ENCODE results near the gene CDC42EP4. TPM values are rescaled to one million over a fixed set of nuclear protein-coding genes. Genes with fewer than 3 reads are reported as not detected.
A peak's percentile ranks its signal among the peaks of the same experiment; 100 is the strongest.

Gene CDC42EP4
- total RNA-seq, 2 donors from 2014 or later = 73.8 to 134 TPM

DNA sequence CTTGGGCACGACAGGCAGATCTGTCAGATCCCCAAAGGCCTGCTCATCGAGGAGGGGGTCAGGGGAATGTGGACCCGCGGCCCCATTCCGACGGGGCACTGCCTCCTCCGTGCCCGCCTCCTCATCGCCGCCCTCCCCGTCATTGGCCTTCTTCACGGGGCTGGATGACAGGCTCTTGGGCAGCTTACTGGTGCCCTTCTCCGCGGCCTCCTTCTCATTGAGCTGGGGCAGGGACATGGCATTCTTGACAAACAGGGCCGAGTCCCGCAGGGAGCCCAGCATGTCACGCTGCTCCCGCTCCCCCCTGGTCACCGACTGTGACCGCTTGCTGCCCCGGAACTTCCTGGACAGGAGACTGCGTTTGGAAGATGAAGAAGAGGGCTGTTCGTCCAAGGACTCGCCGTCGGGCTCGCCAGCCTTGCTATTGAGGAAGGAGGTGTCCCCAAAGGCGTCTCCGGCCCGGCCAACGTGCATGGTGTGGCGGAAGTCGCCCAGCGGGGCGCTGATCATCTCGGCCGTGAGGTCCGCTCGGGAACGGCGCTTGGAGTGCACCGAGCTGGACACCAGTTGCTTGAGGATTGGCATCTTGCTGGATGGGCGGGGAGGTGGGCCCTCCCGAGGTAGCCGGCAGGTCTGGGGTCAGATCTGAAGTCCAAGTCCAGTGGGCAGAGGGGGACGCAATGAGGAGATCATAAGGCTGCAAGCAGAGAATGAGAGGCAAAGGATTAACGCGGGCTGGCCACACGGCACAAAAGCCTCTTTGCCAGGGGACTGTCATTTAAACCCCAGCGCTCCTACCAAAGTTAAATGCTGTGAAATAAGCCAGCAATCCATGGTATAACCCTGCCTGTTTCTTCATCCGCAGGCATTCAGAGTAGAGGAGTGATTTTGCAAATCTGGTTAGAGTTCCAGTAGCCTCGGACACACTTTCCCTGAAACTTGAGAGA is 25.6 kb downstream of the CDC42EP4 start:
- ATAC-seq (ENCODE audit: insufficient number of reproducible peaks, low FRiP score, low read depth) = no peak
- TF ChIP-seq, protein P1, sequence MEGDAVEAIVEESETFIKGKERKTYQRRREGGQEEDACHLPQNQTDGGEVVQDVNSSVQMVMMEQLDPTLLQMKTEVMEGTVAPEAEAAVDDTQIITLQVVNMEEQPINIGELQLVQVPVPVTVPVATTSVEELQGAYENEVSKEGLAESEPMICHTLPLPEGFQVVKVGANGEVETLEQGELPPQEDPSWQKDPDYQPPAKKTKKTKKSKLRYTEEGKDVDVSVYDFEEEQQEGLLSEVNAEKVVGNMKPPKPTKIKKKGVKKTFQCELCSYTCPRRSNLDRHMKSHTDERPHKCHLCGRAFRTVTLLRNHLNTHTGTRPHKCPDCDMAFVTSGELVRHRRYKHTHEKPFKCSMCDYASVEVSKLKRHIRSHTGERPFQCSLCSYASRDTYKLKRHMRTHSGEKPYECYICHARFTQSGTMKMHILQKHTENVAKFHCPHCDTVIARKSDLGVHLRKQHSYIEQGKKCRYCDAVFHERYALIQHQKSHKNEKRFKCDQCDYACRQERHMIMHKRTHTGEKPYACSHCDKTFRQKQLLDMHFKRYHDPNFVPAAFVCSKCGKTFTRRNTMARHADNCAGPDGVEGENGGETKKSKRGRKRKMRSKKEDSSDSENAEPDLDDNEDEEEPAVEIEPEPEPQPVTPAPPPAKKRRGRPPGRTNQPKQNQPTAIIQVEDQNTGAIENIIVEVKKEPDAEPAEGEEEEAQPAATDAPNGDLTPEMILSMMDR (IDR thresholded peaks at IDR 0.05) = no peak
- H3K4me1 ChIP-seq (ENCODE audit: control insufficient read depth in 1 of 2, low read depth in 2 of 2) = peaks cover 26 to 86% of the 10 kb centered on the region in 2 donors

GRCh38 chr17:73285603-73285908 is 26.2 kb downstream of the CDC42EP4 start:
- no peak for ATAC-seq (ENCODE audit: insufficient number of reproducible peaks, low FRiP score, low read depth)
- Histone ChIP-seq H3K9me3 (no peaks in the 10 kb centered on the region), H3K4me3 (no peak overlapping the region), H3K27me3 (replicated peaks; ENCODE audit: insufficient read depth) (no peaks in the 10 kb centered on the region), H3K36me3 (peaks cover 15% of the 10 kb centered on the region), H3K4me1 (ENCODE audit: control insufficient read depth in 1 of 2, low read depth in 2 of 2) (peaks cover 22 to 80% of the 10 kb centered on the region in 2 donors), H3K27ac (peak overlapping the region; percentile 35 to 42)
- TF ChIP-seq, protein P1 (IDR thresholded peaks at IDR 0.05) = no peak
- no peak for DNase-seq (ENCODE audit: low spot score)

More for the DNA sequence above, 25.6 kb downstream of the CDC42EP4 start:
- H3K9me3 ChIP-seq = no peaks in the 10 kb centered on the region
- peaks cover 15% of the 10 kb centered on the region for H3K36me3 ChIP-seq
- no peak overlapping the region for H3K4me3 ChIP-seq
- H3K27me3 ChIP-seq (replicated peaks; ENCODE audit: insufficient read depth) = no peaks in the 10 kb centered on the region
- DNase-seq (ENCODE audit: low spot score) = no peak
- peak overlapping the region in 1 of 2 donors; percentile 35 for H3K27ac ChIP-seq

- Histone ChIP-seq H3K4me3 (no peak overlapping the region), H3K9me3 (no peaks in the 10 kb centered on the region), H3K27ac (peak overlapping the region; percentile 35 to 42), H3K4me1 (ENCODE audit: control insufficient read depth in 1 of 2, low read depth in 2 of 2) (peaks cover 17 to 74% of the 10 kb centered on the region in 2 donors), H3K36me3 (peaks cover 15% of the 10 kb centered on the region), H3K27me3 (replicated peaks; ENCODE audit: insufficient read depth) (no peaks in the 10 kb centered on the region)
- DNase-seq (ENCODE audit: low spot score) (no peak), ATAC-seq (ENCODE audit: insufficient number of reproducible peaks, low FRiP score, low read depth) (no peak)
- TF ChIP-seq, protein P1 (IDR thresholded peaks at IDR 0.05) = no peak
Measured at GRCh38 chr17:73284906-73285602, 26.7 kb downstream of the CDC42EP4 start.

DNA sequence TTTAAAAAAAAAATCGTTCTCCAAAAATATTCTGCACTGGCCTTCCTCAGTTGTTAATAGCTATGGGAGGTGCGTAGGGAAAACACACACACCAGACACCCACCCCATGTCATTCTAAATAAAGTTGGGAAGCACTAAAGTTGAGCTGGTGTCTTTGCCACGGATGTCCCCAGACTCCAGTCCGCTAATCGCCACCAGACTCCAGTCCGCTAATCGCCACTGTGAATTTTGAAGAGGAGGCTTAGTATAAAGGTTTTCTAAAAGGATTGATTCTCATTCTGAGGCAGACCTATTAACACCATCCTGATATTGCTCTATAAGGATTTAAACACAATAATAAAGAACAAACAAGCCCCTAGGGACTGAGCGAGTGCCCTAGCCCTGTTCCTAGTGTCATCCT is 27.4 kb downstream of the CDC42EP4 start:
- peaks cover 10 to 71% of the 10 kb centered on the region in 2 donors for H3K4me1 ChIP-seq (ENCODE audit: control insufficient read depth in 1 of 2, low read depth in 2 of 2)
- TF ChIP-seq, protein P1 (IDR thresholded peaks at IDR 0.05) = no peak
- DNase-seq (ENCODE audit: low spot score) = no peak
- ATAC-seq (ENCODE audit: insufficient number of reproducible peaks, low FRiP score, low read depth) = no peak
- H3K27me3 ChIP-seq (replicated peaks; ENCODE audit: insufficient read depth) = no peaks in the 10 kb centered on the region
- H3K27ac ChIP-seq = peak overlapping the region; percentile 42 to 54
- no peaks in the 10 kb centered on the region for H3K9me3 ChIP-seq
- peaks cover 15% of the 10 kb centered on the region for H3K36me3 ChIP-seq
- no peak overlapping the region for H3K4me3 ChIP-seq

- no peaks in the 10 kb centered on the region for H3K27me3 ChIP-seq (replicated peaks; ENCODE audit: insufficient read depth)
- H3K9me3 ChIP-seq = no peaks in the 10 kb centered on the region
- no peak overlapping the region for H3K4me3 ChIP-seq
- H3K4me1 ChIP-seq (ENCODE audit: control insufficient read depth in 1 of 2, low read depth in 2 of 2) = peaks cover 10 to 71% of the 10 kb centered on the region in 2 donors
- no peak for ATAC-seq (ENCODE audit: insufficient number of reproducible peaks, low FRiP score, low read depth)
- H3K27ac ChIP-seq = peak overlapping the region; percentile 54 to 69
- TF ChIP-seq, protein P1 (IDR thresholded peaks at IDR 0.05) = no peak
- H3K36me3 ChIP-seq = peaks cover 15% of the 10 kb centered on the region
- DNase-seq (ENCODE audit: low spot score) = no peak
Measured at GRCh38 chr17:73283841-73284282, 27.9 kb downstream of the CDC42EP4 start.
